Measurements from ENCODE around the gene NIP7. TPM values are rescaled to one million over a fixed set of nuclear protein-coding genes. Genes with fewer than 3 reads are reported as not detected.

The NIP7 gene
- total and polyA plus RNA-seq, 2 of the 4 experiments (the other 2 are of a cell fraction): 14.0 to 28.3 TPM

- H3K9ac ChIP-seq (ENCODE audit: low read depth, low read length): no peak overlapping the region
- no peak overlapping the region for H2AFZ ChIP-seq (replicated peaks; ENCODE audit: low read length, poor library complexity)
- ATAC-seq (ENCODE audit: low read depth): peak; percentile 42
- peaks cover 3% of the 10 kb centered on the region; the same call in 1 of the 2 replicates for H3K9me1 ChIP-seq (ENCODE audit: insufficient read depth, low read length)
- peaks cover 5% of the 10 kb centered on the region for H3K36me3 ChIP-seq (ENCODE audit: control insufficient read depth, insufficient read depth, low read length)
- H4K8ac ChIP-seq (ENCODE audit: low read depth in 2 of 2, low read length in 2 of 2): no peak overlapping the region
- POLR2A ChIA-PET (ENCODE audit: unreplicated experiment): no interaction called here
- no peak for DNase-seq
- no peak overlapping the region for H3K4me3 ChIP-seq (ENCODE audit: insufficient read depth, low read depth, low read length)
- H2BK5ac ChIP-seq (ENCODE audit: low read depth, low read length, poor library complexity, severe bottlenecking): no peak overlapping the region
- H3K27me3 ChIP-seq (ENCODE audit: control insufficient read depth, insufficient read depth, low read length): no peaks in the 10 kb centered on the region
- CTCF ChIA-PET: no interaction called here
- H3K14ac ChIP-seq (replicated peaks; ENCODE audit: low read depth, low read length): no peak overlapping the region
- dilution Hi-C loops (cut with HindIII; ENCODE audit: low sequenced_read_pairs, unreplicated experiment): no loop called here
- H3K79me1 ChIP-seq (ENCODE audit: low read depth in 1 of 2, low read length in 2 of 2): 0 out of 4 replicates have a peak, but pooled peaks cover 0 to 4% of the 10 kb centered on the region in 2 experiments
- H3K56ac ChIP-seq (ENCODE audit: extremely low read depth, insufficient read depth, low read length): no peak overlapping the region
- H4K91ac ChIP-seq (ENCODE audit: insufficient read depth, low read depth, low read length): no peak overlapping the region
- H3K18ac ChIP-seq (ENCODE audit: low read depth, low read length): no peak overlapping the region
- intact Hi-C loops (cut with micrococcal nuclease): no loop called here
- H3K23ac ChIP-seq (ENCODE audit: low read depth, low read length): no peak overlapping the region; the same call in 1 of the 2 replicates
- no peak overlapping the region for H4K5ac ChIP-seq (ENCODE audit: low read depth, low read length)
- H2BK120ac ChIP-seq (ENCODE audit: low read depth, low read length): no peak overlapping the region
- H3K27ac ChIP-seq (ENCODE audit: insufficient read depth, low read length): no peak overlapping the region
- no peak overlapping the region for H2BK20ac ChIP-seq (ENCODE audit: low read depth, low read length)
- no peak for TF ChIP-seq CHD1 (IDR thresholded peaks at IDR 0.05; ENCODE audit: low read depth, low read length)
- no peak for TF ChIP-seq BHLHE40 (IDR thresholded peaks at IDR 0.05; ENCODE audit: low read depth, low read length)
- no peak for TF ChIP-seq ELK1 (IDR thresholded peaks at IDR 0.05; ENCODE audit: borderline replicate concordance, low read depth, low read length)
- TF ChIP-seq CEBPB (IDR thresholded peaks at IDR 0.05; ENCODE audit: low read depth, low read length): no peak
- no peak for TF ChIP-seq SMC3 (IDR thresholded peaks at IDR 0.05; ENCODE audit: low read depth, low read length)
- no peak for TF ChIP-seq MXI1 (IDR thresholded peaks at IDR 0.05; ENCODE audit: borderline replicate concordance, low read depth, low read length)
- TF ChIP-seq FOS (IDR thresholded peaks at IDR 0.05; ENCODE audit: low read depth, low read length): no peak
- TF ChIP-seq RFX5 (IDR thresholded peaks at IDR 0.05; ENCODE audit: low read depth, low read length): no peak
- TF ChIP-seq CTCF (conservative IDR thresholded peaks at IDR 0.05; ENCODE audit: low read depth, low read length): no peak
- no peak for TF ChIP-seq POLR2A (IDR thresholded peaks at IDR 0.05; ENCODE audit: low read depth, low read length)
- TF ChIP-seq NFE2L2 (IDR thresholded peaks at IDR 0.05; ENCODE audit: low read depth, low read length): no peak
- no peak for TF ChIP-seq MAZ (IDR thresholded peaks at IDR 0.05; ENCODE audit: borderline replicate concordance, low read depth, low read length)
- TF ChIP-seq USF2 (IDR thresholded peaks at IDR 0.05; ENCODE audit: low read depth, low read length): no peak
- TF ChIP-seq RCOR1 (IDR thresholded peaks at IDR 0.05; ENCODE audit: insufficient replicate concordance, low read length): no peak
- no peak for TF ChIP-seq RAD21 (IDR thresholded peaks at IDR 0.05; ENCODE audit: low read length)
- no peak for TF ChIP-seq MAFK (IDR thresholded peaks at IDR 0.05; ENCODE audit: low read depth, low read length)
- no peaks in the 10 kb centered on the region for H4K20me1 ChIP-seq (ENCODE audit: insufficient read depth, low read length)
- H2AK5ac ChIP-seq (ENCODE audit: low read depth, low read length): no peak overlapping the region
- H2AK9ac ChIP-seq (replicated peaks; ENCODE audit: low read depth, low read length, poor library complexity): no peak overlapping the region
- H3K4ac ChIP-seq (ENCODE audit: low read depth, low read length): no peak overlapping the region
- H2BK15ac ChIP-seq (ENCODE audit: low read depth, low read length): no peak overlapping the region
- in situ Hi-C loops (cut with MboI; ENCODE audit: low sequenced_read_pairs): no loop called here
- no peak overlapping the region for H3K4me2 ChIP-seq (ENCODE audit: low read depth, low read length)
- H3K9me3 ChIP-seq (ENCODE audit: control insufficient read depth, insufficient read depth, low read length): no peaks in the 10 kb centered on the region
- no TSS peak for BruUV-seq (replicated peaks)
- WGBS, 2 experiments (ENCODE audit: extremely low coverage in 2 of 2, insufficient read length in 1 of 2): no CpG with 5 or more reads among the region's 6 CpGs
- H3K4me1 ChIP-seq (ENCODE audit: control insufficient read depth, insufficient read depth, low read length): peaks cover 2% of the 10 kb centered on the region; the same call in 1 of the 2 replicates
These were observed 11.1 kb downstream of the NIP7 start for GRCh38 chr16:69350536-69351133.

All from IMR-90 (cell line).